HG03135 (cell line): ENCODE measurements around the gene PRKCE.

ENCODE experiments used
- ATAC-seq: cut with Tn5 transposase; IDR thresholded peaks from one replicate; pipeline ENCODE4 v1.9.1; 2021; ENCODE audit warnings: mild to moderate bottlenecking, moderate library complexity; ENCODE audit not compliant: unreplicated experiment

PRKCE gene

GRCh38 chr2:45923701-45924100 lies 272.2 kb downstream of the PRKCE start:
- ATAC-seq, result no peak

- no peak for ATAC-seq
Observed at GRCh38 chr2:45925026-45925425, 273.6 kb downstream of the PRKCE start.

- no peak for ATAC-seq
Observed at GRCh38 chr2:45925636-45926366, 274.3 kb downstream of the PRKCE start.

- no peak for ATAC-seq
Observed at GRCh38 chr2:45928946-45929345, 277.5 kb downstream of the PRKCE start.

GRCh38 chr2:45929674-45930395 lies 278.4 kb downstream of the PRKCE start:
- no peak for ATAC-seq

GRCh38 chr2:45930396-45930792 lies 278.9 kb downstream of the PRKCE start:
- ATAC-seq, result no peak

GRCh38 chr2:45932278-45932975 lies 281.0 kb downstream of the PRKCE start:
- no peak for ATAC-seq

GRCh38 chr2:45935791-45936622 lies 284.5 kb downstream of the PRKCE start:
- no peak for ATAC-seq

GRCh38 chr2:45936623-45936979 lies 285.1 kb downstream of the PRKCE start:
- ATAC-seq, result no peak

- ATAC-seq, result no peak
Observed at GRCh38 chr2:45937990-45938389, 286.5 kb downstream of the PRKCE start.

- ATAC-seq, result no peak
Observed at GRCh38 chr2:45938649-45939511, 287.4 kb downstream of the PRKCE start.

GRCh38 chr2:45941531-45942236 lies 290.2 kb downstream of the PRKCE start:
- ATAC-seq, result no peak

- ATAC-seq, result no peak
Observed at GRCh38 chr2:45942237-45942738, 290.8 kb downstream of the PRKCE start.

- ATAC-seq, result no peak
Observed at GRCh38 chr2:45943219-45944044, 292.0 kb downstream of the PRKCE start.

GRCh38 chr2:45944074-45944473 lies 292.6 kb downstream of the PRKCE start:
- ATAC-seq, result no peak

GRCh38 chr2:45945302-45945717 lies 293.8 kb downstream of the PRKCE start:
- no peak for ATAC-seq

GRCh38 chr2:45946023-45946422 lies 294.5 kb downstream of the PRKCE start:
- no peak for ATAC-seq

- no peak for ATAC-seq
Observed at GRCh38 chr2:45950606-45951005, 299.1 kb downstream of the PRKCE start.
